GM12891 (cell line): ENCODE data around the gene HOMER2.

ENCODE experiments used
- PAX5 ChIP-seq: IDR thresholded peaks from 2 replicates; pipeline ENCODE4 v1.6.1; 2011; ENCODE audit warnings: low read length, moderate library complexity, mild to moderate bottlenecking; ENCODE audit not compliant: insufficient read depth, severe bottlenecking
- POLR2A ChIP-seq: IDR thresholded peaks from 2 replicates; pipeline ENCODE4 v1.6.1; 2011; ENCODE audit warnings: low read depth, low read length, control low read depth
- POLR2AphosphoS5 ChIP-seq: IDR thresholded peaks from 2 replicates; pipeline ENCODE4 v1.6.1; 2011; ENCODE audit warnings: low read depth, low read length, control low read depth
- TAF1 ChIP-seq: IDR thresholded peaks from 2 replicates; pipeline ENCODE4 v1.6.1; 2011; ENCODE audit warnings: low read depth, low read length, control low read depth

GRCh38 chr15:82907350-82907749 lies 45.2 kb downstream of the HOMER2 start:
- TF ChIP-seq POLR2A (no peak), POLR2AphosphoS5 (no peak), PAX5 (no peak), TAF1 (no peak)
